Endothelial cell of umbilical vein (primary cell): ENCODE data around the gene FYN. TPM values are rescaled to one million over a fixed set of nuclear protein-coding genes. Genes with fewer than 3 reads are reported as not detected.

ENCODE experiments used
- BruUV-seq: library from RNA; stranded (reverse); fragments of 400-500 nt; replicated peaks from 2 replicates; lab custom pipeline; 2021; lab: Mats Ljungman, UMichigan
- CTCF ChIA-PET: fragments of 300-600, 350-600 bp; sonication (Branson Sonifier 250); formaldehyde crosslinking; loops from one replicate; lab custom pipeline; 2021; ENCODE audit warnings: antibody characterized with exemption, inconsistent platforms; lab: Charles Lee
- POLR2A ChIA-PET: fragments of 300-600, 350-600 bp; sonication (Branson Sonifier 250); formaldehyde crosslinking; loops from one replicate; lab custom pipeline; 2021; ENCODE audit warnings: antibody characterized with exemption, inconsistent platforms; lab: Charles Lee
- DNase-seq: peaks from one replicate; pipeline ENCODE4 v3.0.0-alpha.2; 2011; ENCODE audit warnings: low read depth, low spot score
- FAIRE-seq: peaks from 2 replicates; lab custom pipeline; 2011; peaks lifted over from hg19 to GRCh38; lab: Jason Lieb, UNC
- H2AFZ ChIP-seq: 2 replicates; pipeline ENCODE4 v1.6.0; 2012; ENCODE audit warnings: low read depth, low read length, control low read depth, inconsistent platforms
- H3K27ac ChIP-seq: 2 replicates; pipeline ENCODE4 v1.5.1; 2011; ENCODE audit warnings: low read depth, mild to moderate bottlenecking, control low read depth, low read length, moderate library complexity; ENCODE audit not compliant: insufficient read depth
- H3K27me3 ChIP-seq, 2 experiments: 2 replicates each; pipeline versions ENCODE4 v1.6.0 to v1.6.1; 2011; ENCODE audit warnings: low read length in 2 of 2, mixed read lengths in 1 of 2; ENCODE audit not compliant: control insufficient read depth in 2 of 2, insufficient read depth in 2 of 2
- H3K36me3 ChIP-seq, 2 experiments: 2 replicates in 1 of 2; 3 replicates in 1 of 2; pipeline ENCODE4 v1.5.1; 2011; ENCODE audit warnings: low read length in 2 of 2, mild to moderate bottlenecking in 1 of 2, moderate library complexity in 1 of 2; ENCODE audit not compliant: control insufficient read depth in 2 of 2, insufficient read depth in 2 of 2; ENCODE audit errors: extremely low read depth in 1 of 2
- H3K4me1 ChIP-seq: 3 replicates; pipeline ENCODE4 v1.5.1; 2011; ENCODE audit warnings: mild to moderate bottlenecking, low read length; ENCODE audit not compliant: control insufficient read depth, insufficient read depth; ENCODE audit errors: extremely low read depth
- H3K4me2 ChIP-seq: 2 replicates; pipeline ENCODE4 v1.6.1; 2011; ENCODE audit warnings: low read length, control low read depth, mixed read lengths; ENCODE audit not compliant: insufficient read depth
- H3K4me3 ChIP-seq, 3 experiments: fragments of 200-600 bp in 1 of 3; sonication (generic), shearing (Covaris generic) in 1 of 3; replicated peaks in 1 of 3; 2 replicates each; pipeline ENCODE4 v1.5.1; 2011 to 2016; ENCODE audit warnings: control low read depth in 3 of 3, low read length in 3 of 3, mild to moderate bottlenecking in 2 of 3, inconsistent platforms in 1 of 3, low read depth in 1 of 3, moderate library complexity in 1 of 3; ENCODE audit not compliant: insufficient read depth in 1 of 3
- H3K79me2 ChIP-seq: 2 replicates; pipeline ENCODE4 v1.6.0; 2012; ENCODE audit warnings: low read length, inconsistent platforms; ENCODE audit not compliant: control insufficient read depth, insufficient read depth
- H3K9ac ChIP-seq: replicated peaks from 2 replicates; pipeline ENCODE3; 2011; ENCODE audit warnings: low read length, control low read depth; ENCODE audit not compliant: insufficient read depth; ENCODE audit errors: extremely low read depth
- H3K9me1 ChIP-seq: replicated peaks from 3 replicates; pipeline ENCODE4 v1.6.0; 2011; ENCODE audit warnings: mild to moderate bottlenecking, low read length; ENCODE audit not compliant: control insufficient read depth, insufficient read depth; ENCODE audit errors: extremely low read depth
- H3K9me3 ChIP-seq: replicated peaks from 2 replicates; pipeline ENCODE4 v1.5.1; 2012; ENCODE audit warnings: low read length, inconsistent platforms; ENCODE audit not compliant: control insufficient read depth, insufficient read depth
- H4K20me1 ChIP-seq: replicated peaks from 2 replicates; pipeline ENCODE3; 2011; ENCODE audit warnings: mild to moderate bottlenecking, low read length; ENCODE audit not compliant: control insufficient read depth, insufficient read depth; ENCODE audit errors: extremely low read depth
- CTCF ChIP-seq, 2 donors: IDR thresholded peaks; 1 replicate in 1 of 2; 2 replicates in 1 of 2; pipeline ENCODE4 v1.5.1; 2011; ENCODE audit warnings: low read length in 2 of 2, mild to moderate bottlenecking in 2 of 2, moderate library complexity in 2 of 2, control low read depth in 1 of 2, inconsistent platforms in 1 of 2, low read depth in 1 of 2; ENCODE audit not compliant: insufficient read depth in 1 of 2; ENCODE audit errors: extremely low read depth in 1 of 2
- EZH2 ChIP-seq: IDR thresholded peaks from 2 replicates; pipeline ENCODE4 v1.6.1; 2012; ENCODE audit warnings: borderline replicate concordance, low read depth, mild to moderate bottlenecking, moderate library complexity, low read length, inconsistent platforms; ENCODE audit not compliant: severe bottlenecking
- FOS ChIP-seq: IDR thresholded peaks from 2 replicates; pipeline ENCODE4 v1.6.1; 2011; ENCODE audit warnings: mild to moderate bottlenecking, low read length, moderate library complexity, borderline replicate concordance; ENCODE audit not compliant: insufficient read depth
- GATA2 ChIP-seq: IDR thresholded peaks from 2 replicates; pipeline ENCODE4 v1.7.0; 2011; ENCODE audit warnings: low read depth, mild to moderate bottlenecking, moderate library complexity, mixed read lengths, low read length; ENCODE audit not compliant: insufficient read length, insufficient read depth
- JUN ChIP-seq: IDR thresholded peaks from 2 replicates; pipeline ENCODE4 v1.6.1; 2011; ENCODE audit warnings: borderline replicate concordance, low read depth; ENCODE audit not compliant: insufficient read length, insufficient read depth
- MAX ChIP-seq: IDR thresholded peaks from 2 replicates; pipeline ENCODE4 v1.6.1; 2011; ENCODE audit not compliant: insufficient read depth, insufficient read length
- MYC ChIP-seq: IDR thresholded peaks from one replicate; pipeline ENCODE4 v1.6.1; 2011; ENCODE audit warnings: mild to moderate bottlenecking, low read depth, low read length
- POLR2A ChIP-seq: IDR thresholded peaks from 2 replicates; pipeline ENCODE4 v1.6.1; 2012; ENCODE audit warnings: low read depth, mild to moderate bottlenecking, control low read depth, low read length
- POLR2AphosphoS5 ChIP-seq: IDR thresholded peaks from 2 replicates; pipeline ENCODE4 v1.6.1; 2012; ENCODE audit warnings: low read depth, mild to moderate bottlenecking, control low read depth, low read length, moderate library complexity; ENCODE audit not compliant: insufficient read depth
- dilution Hi-C: fragments of 300-500 bp; cut with MboI; formaldehyde crosslinking; loops from one replicate; pipeline ENCODE4 v1.15.0; 2019; ENCODE audit warnings: low sequenced_read_pairs; ENCODE audit not compliant: extremely low pct_ligation_motif_present
- intact Hi-C: fragments of 100-400 bp; cut with micrococcal nuclease; formaldehyde crosslinking; loops from one replicate; pipeline ENCODE4 v1.10.0; 2022
- polyA plus RNA-seq, 4 experiments: library from polyadenylated mRNA; depleted of rRNA in 3 of 4; stranded (reverse) in 3 of 4; unstranded in 1 of 4; fragments of >200 nt; gene quantifications; 2 replicates each; pipeline versions ENCODE4 v1.2.1 to v1.2.3, GENCODE V29; 2011 to 2012; ENCODE audit warnings: missing spikeins in 1 of 4
- total RNA-seq: library from RNA; stranded (reverse); gene quantifications from 2 replicates; pipeline ENCODE4 v1.2.3, GENCODE V29; 2021

The FYN gene
- total and polyA plus RNA-seq, 2 donors (not counting 3 experiments of a cell fraction or from before 2014, with no cell fraction given) = 69.0 to 143 TPM

GRCh38 chr6:111796310-111796918 lies 76.8 kb downstream of the FYN start:
- no peaks in the 10 kb centered on the region for H3K9me3 ChIP-seq
- BruUV-seq = no TSS peak
- no peak overlapping the region for H2AFZ ChIP-seq
- H3K27ac ChIP-seq = no peak overlapping the region
- H3K4me3 ChIP-seq = no peak overlapping the region
- H3K9ac ChIP-seq = no peak overlapping the region
- ChIA-PET POLR2A (no interaction called here), CTCF (interaction anchor here (1.1 kb wide), 1 partner anchor 19 kb away, joined by 3 read pairs; no protein-coding TSS in a partner anchor)
- no peaks in the 10 kb centered on the region for H3K36me3 ChIP-seq
- peaks cover 10% of the 10 kb centered on the region for H3K79me2 ChIP-seq
- intact Hi-C loops = no loop called here
- H3K27me3 ChIP-seq = no peaks in the 10 kb centered on the region
- no peak overlapping the region for H3K4me2 ChIP-seq
- H3K9me1 ChIP-seq = no peaks in the 10 kb centered on the region
- H3K4me1 ChIP-seq = peaks cover 6% of the 10 kb centered on the region
- dilution Hi-C loops = no loop called here
- no peak for FAIRE-seq
- no peak for DNase-seq
- H4K20me1 ChIP-seq = no peaks in the 10 kb centered on the region
- no peak for TF ChIP-seq GATA2
- TF ChIP-seq CTCF (IDR thresholded peaks at IDR 0.05; ENCODE audit: extremely low read depth in 1 of 2, insufficient read depth in 1 of 2, low read depth in 1 of 2, low read length in 2 of 2) = no peak
- no peak for TF ChIP-seq JUN
- no peak for TF ChIP-seq MYC
- no peak for TF ChIP-seq POLR2A
- TF ChIP-seq MAX = no peak
- no peak for TF ChIP-seq FOS
- TF ChIP-seq POLR2AphosphoS5 = no peak
- TF ChIP-seq EZH2 = no peak
